Heart left ventricle (tissue), 16 donors: Measurements from ENCODE around the gene KRAS. TPM values are rescaled to one million over a fixed set of nuclear protein-coding genes. Genes with fewer than 3 reads are reported as not detected.

Source experiments
- ATAC-seq, 4 donors: fragments of 200-7000 bp; cut with Tn5 transposase; one replicate each; pipeline ENCODE4 v1.9.1; 2020 to 2022; ENCODE audit warnings: moderate library complexity in 4 of 4, mild to moderate bottlenecking in 3 of 4, moderate number of reproducible peaks in 1 of 4
- DNase-seq, 5 donors: peaks; one replicate each; pipeline ENCODE4 v3.0.0-alpha.2; 2020
- H3K27ac ChIP-seq, 12 donors: fragments of 200-600 bp; sonication (generic) in 4 of 12; one replicate each; pipeline versions ENCODE4 v1.5.0 to v1.8.0; 2016 to 2022; ENCODE audit warnings: mild to moderate bottlenecking in 2 of 12
- H3K27me3 ChIP-seq, 9 donors: fragments of 200-600 bp; sonication (generic) in 2 of 9; one replicate each; pipeline versions ENCODE4 v1.5.1 to v1.8.0; 2016 to 2022; ENCODE audit warnings: mild to moderate bottlenecking in 3 of 9
- H3K36me3 ChIP-seq, 9 donors: fragments of 200-600 bp; sonication (generic) in 2 of 9; one replicate each; pipeline versions ENCODE4 v1.5.0 to v1.8.0; 2018 to 2022; ENCODE audit warnings: mild to moderate bottlenecking in 2 of 9
- H3K4me1 ChIP-seq, 12 donors: fragments of 200-600 bp; sonication (generic) in 4 of 12; one replicate each; pipeline versions ENCODE4 v1.5.0 to v1.8.0; 2016 to 2022; ENCODE audit warnings: mild to moderate bottlenecking in 3 of 12
- H3K4me3 ChIP-seq, 12 donors: fragments of 200-600 bp; sonication (generic) in 4 of 12; one replicate each; pipeline versions ENCODE4 v1.5.0 to v1.8.0; 2017 to 2022; ENCODE audit warnings: mild to moderate bottlenecking in 9 of 12, moderate library complexity in 4 of 12
- H3K9me3 ChIP-seq, 12 donors: fragments of 200-600 bp; sonication (generic) in 4 of 12; one replicate each; pipeline versions ENCODE4 v1.5.0 to v1.8.0; 2016 to 2022; ENCODE audit warnings: mild to moderate bottlenecking in 1 of 12
- CTCF ChIP-seq, 12 donors: fragments of 200-600 bp; sonication (generic) in 4 of 12; IDR thresholded peaks; one replicate each; pipeline versions ENCODE4 v1.5.0 to v1.8.0; 2018 to 2022; ENCODE audit warnings: antibody characterized with exemption in 12 of 12, mild to moderate bottlenecking in 5 of 12
- POLR2A ChIP-seq, 2 donors: fragments of 450-650 bp; IDR thresholded peaks; one replicate each; pipeline ENCODE4 v1.6.1; 2017; ENCODE audit warnings: antibody characterized with exemption in 2 of 2, mild to moderate bottlenecking in 2 of 2, moderate library complexity in 2 of 2
- WGBS, 4 donors: extraction: QIAGEN DNeasy Blood & Tissue Kit in 2 of 4; methylation state at CpG; one replicate each; pipeline versions ENCODE4 v1.1.5 to v1.1.7; 2013 to 2018; 5-methylcytosine and 5-hydroxymethylcytosine counted together
- intact Hi-C, 10 donors: fragments of 100-400 bp; cut with DNase I; formaldehyde crosslinking; loops; one replicate each; pipeline versions ENCODE4 v1.11.1 to v1.14.2; 2022
- polyA plus RNA-seq, 2 donors: library from polyadenylated mRNA; stranded (reverse); fragments of 200-250 nt; gene quantifications; one replicate each; pipeline ENCODE4 v1.2.3, GENCODE V29; 2013
- total RNA-seq, 9 donors: library from RNA; depleted of rRNA in 2 of 9; stranded (reverse); fragments of >200 nt in 2 of 9; fragmentation: NEBNext Ultra II Directional in 3 of 9; extraction: Animal tissue kit (Norgen Biotek cat#: 25700) in 3 of 9; gene quantifications; one replicate each; pipeline versions ENCODE4 v1.1.0 to v1.2.4, GENCODE V29; 2016 to 2023
- donor health status: ischemic (EF 13 %, LVEDD 7.1; RV severe dilation, severe dysfunction).
- donor health status: healthy with polysubstance abuse.
- donor health status: DM: no; HTN: yes; CAD: no.
- donor health status: DM: no; HTN: no; CAD: no.
- donor health status: ischemic (EF 25% LVEDD 6.9; RV normal size, moderate dysfunction).
- donor health status: ischemic (EF 25% LVEDD 5.7; RV mildly dilated, moderate dysfunction).
- donor health status: healthy.
- donor health status: DM: yes; HTN: yes; CAD: no.
- donor health status: ischemic (EF 35%, LVEDD 5.7; RV mildly dilated, moderate dysfunction).
- donor health status: nonischemic (EF 11% LVEDD 7.7; RV severe dilation, severe dysfunction).
- donor health status: DM: yes; HTN: yes; CAD: no.
- donor health status: PGD.
- donor health status: ischemic (EF 29% LVEDD 5.4; RV normal size, mild dysfunction).
- donor health status: nonischemic (EF 23%, LVEDD 6.1; RV moderate dilation, normal function).

KRAS gene
- total and polyA plus RNA-seq, 11 donors, result 3.1 to 16.1 (median 11.9) TPM

GRCh38 chr12:25264114-25264513 is 13.4 kb upstream of the KRAS start:
- 12 to 28% (median 19%) methylated on average over 1 of the region's 1 CpG for WGBS, 4 donors
- Histone ChIP-seq H3K36me3 (no peaks in the 10 kb centered on the region), H3K4me3 (no peak overlapping the region), H3K4me1 (no peaks in the 10 kb centered on the region), H3K9me3 (no peaks in the 10 kb centered on the region), H3K27ac (no peak overlapping the region), H3K27me3 (no peaks in the 10 kb centered on the region)
- intact Hi-C loops, result no loop called here
- TF ChIP-seq CTCF (IDR thresholded peaks at IDR 0.05) (no peak), POLR2A (IDR thresholded peaks at IDR 0.05) (no peak)
- DNase-seq (no peak), ATAC-seq (no peak)

GRCh38 chr12:25263594-25263993 is 12.9 kb upstream of the KRAS start:
- H3K9me3 ChIP-seq, result no peaks in the 10 kb centered on the region
- no peaks in the 10 kb centered on the region for H3K36me3 ChIP-seq
- TF ChIP-seq POLR2A (IDR thresholded peaks at IDR 0.05) (no peak), CTCF (IDR thresholded peaks at IDR 0.05) (no peak)
- H3K4me3 ChIP-seq, result no peak overlapping the region
- H3K27me3 ChIP-seq, result no peaks in the 10 kb centered on the region
- no peak for DNase-seq
- ATAC-seq, result no peak
- 87 to 93% (median 91%) methylated on average over 4 of the region's 4 CpGs for WGBS, 4 donors
- no peak overlapping the region for H3K27ac ChIP-seq
- intact Hi-C loops, result no loop called here
- no peaks in the 10 kb centered on the region for H3K4me1 ChIP-seq

- Histone ChIP-seq H3K4me3 (no peak overlapping the region), H3K27ac (no peak overlapping the region), H3K4me1 (no peaks in the 10 kb centered on the region), H3K27me3 (no peaks in the 10 kb centered on the region), H3K9me3 (no peaks in the 10 kb centered on the region), H3K36me3 (no peaks in the 10 kb centered on the region)
- ATAC-seq (no peak), DNase-seq (no peak)
- WGBS, 4 donors, result 84 to 92% (median 90%) methylated on average over 1 of the region's 1 CpG
- no peak for TF ChIP-seq POLR2A (IDR thresholded peaks at IDR 0.05)
- intact Hi-C loops, result no loop called here
These were observed 11.8 kb upstream of the KRAS start for GRCh38 chr12:25262389-25263074.

GRCh38 chr12:25257590-25258324 is 7.0 kb upstream of the KRAS start:
- Histone ChIP-seq H3K4me1 (no peaks in the 10 kb centered on the region), H3K4me3 (no peak overlapping the region), H3K9me3 (no peaks in the 10 kb centered on the region), H3K27me3 (no peaks in the 10 kb centered on the region), H3K36me3 (no peaks in the 10 kb centered on the region), H3K27ac (no peak overlapping the region)
- DNase-seq (no peak), ATAC-seq (no peak)
- TF ChIP-seq POLR2A (IDR thresholded peaks at IDR 0.05) (no peak), CTCF (IDR thresholded peaks at IDR 0.05) (no peak)
- intact Hi-C loops, result loop anchor here in 1 of 10 donors (10.0 kb wide), 1 partner anchor 757 kb away; no protein-coding TSS in a partner anchor
- 93 to 96% (median 94%) methylated on average over 5 of the region's 5 CpGs for WGBS, 4 donors
